ENCODE data around the gene GSG1. TPM values are rescaled to one million over a fixed set of nuclear protein-coding genes. Genes with fewer than 3 reads are reported as not detected.
A peak's percentile ranks its signal among the peaks of the same experiment; 100 is the strongest.

GSG1 gene
- total RNA-seq (2014; rRNA removed; shearing (Covaris generic)): 0.15 TPM in 1 of 2 replicates, not detected in the other

DNA sequence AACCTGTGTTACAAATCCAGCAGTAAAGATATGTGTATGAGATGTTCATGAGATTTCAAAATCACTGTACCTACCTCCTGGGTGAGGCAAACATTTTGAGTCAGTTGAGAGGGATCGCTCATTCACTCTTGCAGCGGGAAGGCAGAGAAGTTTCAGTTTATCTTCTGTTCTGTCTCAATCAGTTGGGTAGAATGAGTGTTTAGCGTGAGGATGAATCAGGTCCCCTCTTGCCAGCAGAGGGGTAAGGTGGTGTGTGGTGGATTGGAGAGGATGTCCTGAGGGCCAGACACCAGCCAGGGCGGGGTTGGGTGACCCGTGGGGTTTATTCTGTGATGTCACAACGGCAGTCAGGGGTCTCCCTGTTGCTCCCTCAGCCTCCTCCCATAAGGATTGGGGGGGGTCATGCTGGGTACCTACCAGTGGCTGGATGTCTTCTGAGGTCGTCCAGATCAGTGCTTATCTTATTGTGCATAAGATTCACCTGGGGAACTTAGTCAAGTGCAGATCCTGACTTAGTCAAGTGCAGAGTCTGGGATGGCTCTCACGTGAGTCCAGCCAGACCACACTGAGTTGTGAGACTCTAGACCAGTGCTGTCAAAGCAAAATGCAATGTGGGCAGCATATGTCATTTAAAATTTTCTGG lies at the start of gene GSG1:
GSG1 (minus strand) TSS at position 277 of the 643 bp plus-strand sequence; CDS start at position 122, 155 bp downstream.
- no peak for DNase-seq (ENCODE audit: low spot score)

DNA sequence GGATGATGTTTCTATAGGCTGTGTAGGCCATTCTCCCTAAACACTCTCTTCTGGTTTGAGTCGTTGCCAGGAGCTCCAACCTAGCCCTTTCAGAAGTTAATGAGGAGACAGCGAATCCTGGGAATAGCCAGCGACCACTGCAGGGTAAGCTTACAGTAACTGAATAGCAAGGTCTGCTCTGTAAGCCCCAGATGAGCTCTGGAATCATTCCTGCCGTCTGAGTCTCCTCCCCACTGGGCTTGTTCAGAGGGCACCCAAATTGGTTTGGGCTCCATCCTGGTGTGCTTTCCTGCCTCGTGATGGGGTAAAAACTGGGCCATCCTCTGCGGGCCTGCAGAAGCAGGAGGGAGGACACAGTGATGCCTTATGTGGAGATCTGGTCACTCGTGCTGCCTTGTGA lies 49.7 kb upstream of the GSG1 start:
- DNase-seq (ENCODE audit: low spot score): no peak

DNA sequence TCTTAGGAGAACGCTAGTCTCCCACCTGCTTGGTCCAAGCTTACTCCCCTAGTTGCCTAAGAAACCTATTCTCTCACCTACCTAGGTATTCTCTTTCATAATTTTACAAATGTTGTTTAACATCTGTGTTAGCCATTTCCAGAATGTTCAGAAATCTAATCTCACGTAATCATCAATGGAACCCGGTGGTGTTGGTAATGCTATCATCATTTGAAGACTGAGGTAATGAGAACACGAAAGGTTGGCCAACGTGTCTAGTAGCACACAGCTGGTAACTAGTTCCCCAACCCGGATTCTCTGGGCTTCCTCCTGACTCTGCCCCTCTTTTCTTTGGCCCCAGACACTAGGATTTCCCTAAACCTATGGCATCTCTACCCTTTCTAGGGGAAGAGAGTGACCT lies 49.3 kb upstream of the GSG1 start:
- DNase-seq (ENCODE audit: low spot score): no peak

DNA sequence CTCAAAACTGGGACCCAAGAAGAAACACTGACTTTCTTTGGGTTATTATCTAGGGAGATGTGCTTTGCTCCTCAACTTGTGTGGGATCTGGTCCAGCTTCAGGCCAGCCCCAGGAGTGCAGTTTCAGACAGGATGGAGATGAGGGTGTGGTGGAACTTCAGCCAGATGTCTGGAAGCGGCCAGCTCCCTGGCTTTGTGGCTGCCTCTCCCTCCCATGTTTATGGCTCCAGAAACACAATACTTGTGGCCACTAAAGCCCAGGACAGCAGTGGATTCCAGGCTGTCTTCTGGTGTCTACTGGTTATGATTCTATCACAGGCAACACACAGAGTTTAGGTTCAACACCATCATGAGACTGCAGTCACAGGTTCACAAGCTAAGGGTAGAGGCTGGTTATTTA lies 48.8 kb upstream of the GSG1 start:
- no peak for DNase-seq (ENCODE audit: low spot score)

DNA sequence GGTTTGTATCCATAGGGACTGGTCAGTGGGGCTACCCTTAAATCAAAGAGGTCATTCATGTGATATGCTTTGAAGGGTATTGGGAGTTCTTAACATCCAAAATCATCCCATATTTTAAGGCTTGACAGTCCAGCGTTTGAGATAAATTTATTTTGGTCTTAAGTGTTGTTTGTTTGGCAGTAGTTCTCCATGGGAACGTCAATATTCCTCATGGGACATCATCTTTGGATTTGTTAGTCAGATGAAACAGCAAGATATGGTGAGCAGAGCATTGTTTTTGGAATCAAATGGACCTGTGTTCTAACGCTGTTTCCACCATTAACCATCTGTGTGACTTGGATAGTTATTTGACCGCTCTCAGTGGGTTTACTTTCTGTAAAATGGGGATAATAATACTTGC lies 45.9 kb upstream of the GSG1 start:
- DNase-seq (ENCODE audit: low spot score): no peak

DNA sequence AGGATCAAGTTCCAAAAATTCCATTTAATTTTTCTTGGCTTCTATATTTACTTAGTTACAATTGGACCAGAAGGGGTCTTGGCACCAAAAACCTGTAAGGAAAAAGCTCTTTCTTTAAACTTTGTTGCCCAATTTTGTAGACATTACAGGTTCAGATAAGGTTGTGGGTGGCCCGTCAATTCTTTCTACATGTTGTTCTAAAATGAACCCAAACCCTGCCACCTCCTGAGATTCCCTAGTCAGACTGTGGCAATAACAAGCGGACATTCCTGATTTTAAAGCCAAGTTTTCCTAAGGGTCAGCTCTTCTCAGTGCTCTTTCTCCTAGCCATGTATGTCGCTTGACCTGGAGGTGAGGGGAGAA lies 45.0 kb upstream of the GSG1 start:
- no peak for DNase-seq (ENCODE audit: low spot score)

DNA sequence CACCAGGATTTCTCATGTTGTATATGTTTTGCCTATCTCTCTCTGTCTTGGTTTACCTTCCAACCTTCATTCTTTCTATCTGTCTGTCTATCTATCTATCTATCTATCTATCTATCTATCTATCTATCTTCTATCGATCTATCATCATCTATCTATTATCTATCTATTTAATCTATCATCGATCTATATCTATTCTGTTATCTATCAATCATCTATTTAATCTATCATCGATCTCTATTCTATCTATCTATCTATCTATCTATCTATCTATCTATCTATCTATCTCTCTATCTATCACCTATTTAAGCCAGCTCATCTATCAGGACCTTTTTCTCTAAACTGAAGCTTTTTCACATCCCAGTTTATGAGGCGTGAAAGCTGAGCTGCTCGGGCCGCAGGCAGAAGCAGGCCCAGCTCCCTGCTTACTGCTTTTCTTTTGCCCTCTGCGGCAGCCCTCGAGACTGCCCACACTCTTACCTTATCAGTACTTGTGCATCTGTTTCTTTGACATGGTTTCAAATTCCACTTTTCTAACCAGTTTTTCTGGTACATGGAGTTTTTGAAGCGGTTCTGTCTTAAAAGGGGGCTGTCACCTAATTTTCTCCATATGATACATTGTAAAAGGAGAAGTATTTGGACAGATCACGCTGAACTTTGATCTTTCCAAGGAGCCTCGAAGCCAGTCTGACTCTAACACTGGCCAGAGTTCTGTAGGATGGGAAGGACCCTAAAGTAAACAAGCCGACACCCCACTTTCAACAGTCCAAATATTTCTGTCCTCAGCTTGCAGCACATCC lies 44.4 kb upstream of the GSG1 start:
- DNase-seq (ENCODE audit: low spot score): no peak

DNA sequence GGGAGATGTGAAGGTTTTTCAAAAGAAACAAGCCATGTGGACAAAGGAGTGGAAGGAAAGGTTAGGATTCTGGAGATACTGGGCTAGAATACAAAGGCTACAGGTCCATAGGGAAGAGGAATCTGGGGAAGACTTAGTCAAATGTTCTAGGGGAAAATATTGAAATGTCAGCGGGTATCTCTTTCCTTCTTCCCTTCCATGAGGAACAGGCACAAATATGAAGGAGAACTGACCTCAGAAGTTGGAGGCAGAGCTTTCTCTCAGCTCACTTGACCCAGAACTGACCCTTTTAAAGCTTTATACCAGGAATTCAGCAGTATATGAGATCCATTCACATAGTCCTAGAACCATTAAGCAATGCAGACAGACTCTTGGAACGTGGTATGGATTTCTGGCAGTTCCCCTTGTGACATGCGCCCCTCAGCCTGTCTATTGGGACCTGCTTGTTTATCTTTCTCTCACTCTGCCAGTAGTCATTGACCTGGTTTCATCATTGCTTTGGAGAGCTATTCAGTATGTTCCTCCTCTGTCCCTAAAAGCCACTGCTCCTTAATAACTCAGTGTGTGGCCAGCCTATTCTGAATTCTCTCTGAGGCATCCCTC lies 43.0 kb upstream of the GSG1 start:
- no peak for DNase-seq (ENCODE audit: low spot score)

DNA sequence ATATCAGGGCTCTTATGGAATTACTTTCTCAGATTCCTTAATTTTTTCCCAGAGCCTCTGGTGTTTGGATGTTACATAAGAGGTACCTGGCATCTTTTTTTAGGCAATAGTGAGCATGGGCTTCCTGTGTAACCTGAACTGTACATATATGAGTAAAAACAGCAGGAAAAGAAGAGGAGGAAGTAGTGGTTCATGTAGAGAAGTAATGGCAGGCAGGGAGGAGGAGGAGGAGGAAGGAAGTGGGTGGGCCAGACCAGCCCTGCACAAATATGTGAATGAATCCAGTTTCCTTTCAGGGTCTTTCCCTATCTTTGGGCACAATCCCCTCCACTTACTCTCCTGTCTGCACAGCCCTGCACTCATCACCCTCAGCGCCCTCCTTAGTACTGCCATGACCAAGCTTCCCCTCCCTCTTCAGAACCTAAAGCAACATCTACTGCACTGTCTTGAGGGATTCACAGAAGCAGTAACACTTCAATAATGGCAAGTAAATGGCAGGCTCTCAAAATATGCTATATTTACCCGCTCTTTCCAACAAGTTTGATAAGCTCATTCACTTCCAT lies 40.9 kb upstream of the GSG1 start:
- DNase-seq (ENCODE audit: low spot score): no peak

DNA sequence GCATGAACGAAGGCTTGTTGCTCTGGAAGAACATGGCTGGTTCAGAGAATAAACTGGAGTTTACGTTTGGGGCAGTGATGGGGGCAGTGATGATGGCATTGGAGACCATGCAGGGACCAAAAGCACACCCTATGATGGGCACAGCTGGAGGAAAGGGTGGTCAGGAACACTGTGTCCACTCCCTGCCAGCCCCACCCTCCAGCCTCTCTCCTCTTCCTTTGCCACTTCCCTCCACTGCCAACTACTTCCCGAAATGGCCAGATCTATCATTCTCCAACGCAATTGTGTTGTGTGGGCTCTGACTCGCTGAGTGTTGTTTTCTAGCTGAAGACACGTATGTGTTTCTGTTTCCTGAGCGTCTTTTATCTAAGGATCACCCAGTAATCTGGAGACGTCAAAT lies 39.3 kb upstream of the GSG1 start:
- DNase-seq (ENCODE audit: low spot score): no peak

DNA sequence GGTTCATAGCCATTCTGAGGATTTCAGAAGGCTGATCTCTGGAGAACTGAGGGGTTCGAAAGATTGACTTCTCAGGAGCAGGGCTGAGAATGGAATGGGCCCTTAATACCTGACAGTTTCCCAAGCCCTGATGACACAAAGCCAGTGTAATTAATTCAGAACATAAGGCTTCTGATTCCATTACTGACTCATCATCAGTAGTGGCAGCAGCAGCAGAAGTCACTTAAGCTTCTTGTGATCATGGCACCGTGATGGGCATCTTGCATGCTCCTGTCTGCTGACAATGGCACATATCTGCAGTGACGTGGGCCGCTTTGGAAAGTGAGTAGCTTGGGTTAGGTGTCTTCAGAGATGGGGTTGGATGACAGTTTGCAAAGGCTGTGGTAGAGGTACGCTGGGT lies 38.2 kb upstream of the GSG1 start:
- DNase-seq (ENCODE audit: low spot score): no peak

DNA sequence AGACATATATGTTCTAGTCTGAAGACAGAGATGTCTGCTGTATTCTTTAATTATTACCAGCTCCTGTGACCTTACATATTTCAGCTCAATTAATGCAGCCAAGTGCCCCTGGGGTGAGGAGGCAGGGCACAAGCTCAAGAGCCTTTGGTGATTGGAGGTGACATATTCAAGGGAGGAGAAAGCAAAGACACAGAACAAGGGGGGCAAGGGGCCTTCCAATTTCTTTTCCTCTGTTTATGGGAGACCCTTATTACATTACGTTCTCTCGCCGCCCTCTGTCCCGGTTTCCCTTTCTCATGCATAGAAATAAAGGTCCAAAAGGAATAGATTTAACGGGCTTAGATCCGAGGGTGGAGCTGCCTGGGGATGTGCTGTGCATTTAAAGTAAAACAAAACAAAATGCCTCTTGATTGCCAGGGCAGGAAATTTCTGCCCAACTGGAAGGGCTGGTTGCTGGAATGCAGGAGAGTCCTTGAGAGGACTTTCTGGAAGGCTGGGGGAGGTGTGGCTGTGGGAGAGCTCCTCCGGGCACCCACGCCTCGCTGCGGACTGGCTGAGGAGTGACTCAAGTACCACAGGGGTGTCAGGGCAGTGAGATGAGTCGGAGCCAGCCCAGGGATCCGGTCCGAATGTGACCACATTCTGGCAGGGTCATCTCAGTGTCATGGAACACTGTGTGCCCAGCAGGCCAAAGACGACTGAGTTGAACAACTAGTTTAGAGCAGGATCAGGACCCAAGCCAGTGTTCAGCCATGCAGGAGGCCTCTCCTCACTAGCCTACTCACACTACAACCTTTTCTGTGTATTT lies 32.1 kb upstream of the GSG1 start:
- DNase-seq (ENCODE audit: low spot score): peak; percentile 73

DNA sequence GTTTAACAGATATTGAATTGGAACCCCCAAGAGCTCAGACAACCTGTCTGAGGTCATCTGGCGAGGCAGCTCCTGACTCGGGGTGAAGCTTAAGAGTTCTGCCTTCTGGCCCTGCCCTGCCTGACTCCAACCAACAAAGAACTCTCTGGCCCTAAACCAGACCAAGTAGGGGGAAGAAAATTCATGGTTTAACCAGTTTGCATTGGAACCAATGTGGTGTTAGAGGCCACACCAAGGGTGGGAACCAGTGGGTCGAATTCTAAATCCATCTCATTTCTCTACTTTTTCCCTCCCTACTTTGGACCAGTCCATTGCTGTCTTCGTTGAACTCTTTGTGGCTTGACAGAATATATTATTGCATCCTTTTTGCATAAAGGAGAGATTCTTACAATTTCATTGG lies 30.4 kb upstream of the GSG1 start:
- no peak for DNase-seq (ENCODE audit: low spot score)

DNA sequence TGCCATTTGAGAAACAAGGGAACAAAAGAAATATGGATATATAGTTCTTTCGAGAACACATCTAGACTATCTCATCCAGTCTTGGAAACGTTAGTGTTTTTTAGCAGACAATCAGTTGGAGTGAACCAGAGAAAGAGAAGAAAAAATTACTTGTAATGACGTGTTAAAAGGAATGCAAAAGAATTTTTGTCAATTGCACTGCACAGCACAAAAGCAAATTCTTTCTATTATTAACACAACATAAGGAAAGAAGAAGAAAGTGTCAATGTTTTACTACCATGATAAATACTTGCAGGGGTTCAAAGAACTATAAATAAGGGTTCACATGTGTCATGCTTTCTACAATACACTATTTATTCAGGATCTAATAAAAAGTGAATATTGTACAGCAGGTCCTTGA lies 27.5 kb upstream of the GSG1 start:
- DNase-seq (ENCODE audit: low spot score): no peak

DNA sequence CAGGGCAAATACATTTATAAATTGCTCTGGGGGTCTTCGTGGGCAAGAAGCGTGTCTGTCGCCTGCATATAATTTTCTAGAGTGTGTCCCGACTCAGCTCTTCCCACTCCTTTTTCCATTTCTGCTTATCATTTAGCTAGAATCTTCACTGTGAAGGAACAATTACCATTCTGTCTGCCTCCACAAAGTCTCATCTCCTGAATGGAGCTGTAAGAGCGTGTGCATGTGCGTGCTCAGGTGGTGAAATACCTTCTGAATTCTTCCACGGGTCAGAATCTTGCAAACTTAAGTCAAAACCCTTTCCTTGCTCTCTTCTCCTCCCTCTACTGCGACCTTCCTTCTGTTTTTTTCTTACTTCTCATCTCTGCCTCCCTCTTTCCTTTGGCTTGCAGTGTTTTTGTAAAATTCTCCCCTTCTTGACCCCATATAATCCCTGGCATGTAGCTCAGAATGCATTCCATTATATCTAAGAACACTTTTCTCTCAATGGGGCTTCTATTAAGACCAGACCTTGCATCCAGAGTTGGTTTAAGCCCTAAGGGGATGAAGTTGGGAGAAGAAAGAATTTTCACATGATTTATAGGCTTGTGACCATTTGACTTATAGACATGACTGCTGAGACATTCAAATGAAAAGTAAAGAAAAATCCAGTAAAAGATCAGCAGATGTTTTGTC lies 25.0 kb upstream of the GSG1 start:
- no peak for DNase-seq (ENCODE audit: low spot score)

DNA sequence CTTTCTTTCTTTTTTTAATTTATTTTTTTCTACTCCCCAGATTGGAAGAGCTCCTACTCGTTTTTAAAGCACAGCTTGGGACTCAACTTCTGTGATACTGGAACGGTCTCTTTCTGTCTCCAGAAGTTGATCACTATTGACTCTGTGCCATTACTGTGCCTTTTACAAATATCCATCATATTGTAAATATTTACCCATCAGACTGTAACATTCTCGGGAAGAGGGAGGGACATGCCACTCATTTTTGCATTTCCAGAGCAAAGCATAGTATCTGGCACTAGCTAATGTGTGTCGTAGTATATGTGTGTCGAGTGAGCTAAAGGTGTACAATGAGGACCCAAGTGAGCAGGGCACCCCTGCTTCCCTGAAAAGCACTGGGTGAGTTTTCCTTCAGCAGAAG lies 24.0 kb upstream of the GSG1 start:
- DNase-seq (ENCODE audit: low spot score): no peak

DNA sequence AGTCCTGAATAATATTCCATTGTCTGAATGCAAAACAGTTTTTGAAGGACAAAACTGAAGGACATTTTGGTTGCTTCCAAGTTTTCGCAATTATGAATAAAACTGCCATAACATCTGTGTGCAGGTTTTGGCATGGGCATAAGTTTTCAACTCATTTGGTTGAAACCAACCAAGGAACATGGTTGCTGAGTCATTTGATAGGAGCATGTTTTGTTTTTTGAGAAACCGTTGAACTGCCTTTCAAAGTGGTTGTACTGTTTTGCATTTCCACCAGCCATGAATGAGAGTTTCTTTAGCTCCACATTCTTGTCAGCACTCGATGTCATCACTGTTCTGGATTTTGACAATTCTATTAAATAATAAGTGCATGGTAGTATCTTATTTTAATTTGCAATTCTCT lies 23.0 kb upstream of the GSG1 start:
- DNase-seq (ENCODE audit: low spot score): no peak

DNA sequence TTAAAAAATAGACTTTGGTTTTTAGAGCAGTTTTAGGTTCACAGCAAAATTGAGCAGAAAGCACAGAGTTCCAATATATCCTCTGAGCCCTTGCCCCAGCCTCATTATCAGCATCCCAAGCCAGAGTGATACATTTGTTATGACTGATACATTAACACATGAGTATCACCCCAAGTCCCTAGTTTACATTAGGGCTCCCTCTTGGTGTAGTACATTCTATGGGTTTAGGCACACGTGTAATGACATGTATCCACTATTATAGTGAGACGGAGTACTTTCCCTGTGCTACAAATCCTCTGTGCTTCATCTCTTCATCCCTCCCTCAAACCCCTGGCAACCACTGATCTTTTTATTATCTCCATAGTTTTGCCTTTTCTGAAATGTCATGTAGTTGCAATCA lies 22.5 kb upstream of the GSG1 start:
- DNase-seq (ENCODE audit: low spot score): no peak

DNA sequence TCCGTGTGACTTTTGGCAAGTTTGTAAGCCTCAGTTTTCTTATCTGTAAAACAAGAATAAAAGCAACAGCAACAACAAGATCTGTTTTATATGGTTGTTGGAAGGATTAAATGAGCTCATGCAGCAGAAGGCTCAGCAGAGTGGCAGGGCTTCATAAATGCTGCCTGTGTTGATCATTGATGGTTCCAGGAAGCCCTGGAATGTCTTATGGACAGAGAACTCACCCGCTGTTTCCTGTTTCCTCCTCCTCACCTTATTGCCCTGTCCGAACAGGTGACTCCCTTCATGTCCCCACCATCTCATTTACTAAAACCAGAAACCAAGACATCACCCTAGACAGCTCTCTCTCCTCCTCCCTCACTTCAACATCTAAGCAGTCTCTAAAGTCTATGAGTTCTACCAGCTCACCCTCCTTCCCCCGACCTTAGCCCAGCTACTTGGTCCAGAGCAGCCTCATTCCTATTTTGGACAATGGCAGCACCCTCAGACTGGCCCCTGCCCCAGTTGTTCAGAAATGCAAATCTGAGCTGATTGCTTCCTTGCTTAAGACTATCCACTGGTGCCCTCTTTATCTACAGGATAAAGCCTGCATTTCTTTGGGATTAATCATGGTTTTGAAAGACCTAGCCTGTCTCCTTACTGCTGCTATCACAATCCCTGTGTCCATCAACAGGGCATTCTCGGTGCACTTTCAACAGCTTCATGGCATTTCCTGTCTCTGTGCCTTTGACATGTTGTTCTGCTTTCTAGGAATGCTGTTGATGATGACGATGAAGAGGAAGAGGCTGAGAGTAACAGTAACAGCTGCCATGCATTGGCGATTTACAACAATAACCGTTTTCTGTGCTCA lies 21.4 kb upstream of the GSG1 start:
- DNase-seq (ENCODE audit: low spot score): no peak

DNA sequence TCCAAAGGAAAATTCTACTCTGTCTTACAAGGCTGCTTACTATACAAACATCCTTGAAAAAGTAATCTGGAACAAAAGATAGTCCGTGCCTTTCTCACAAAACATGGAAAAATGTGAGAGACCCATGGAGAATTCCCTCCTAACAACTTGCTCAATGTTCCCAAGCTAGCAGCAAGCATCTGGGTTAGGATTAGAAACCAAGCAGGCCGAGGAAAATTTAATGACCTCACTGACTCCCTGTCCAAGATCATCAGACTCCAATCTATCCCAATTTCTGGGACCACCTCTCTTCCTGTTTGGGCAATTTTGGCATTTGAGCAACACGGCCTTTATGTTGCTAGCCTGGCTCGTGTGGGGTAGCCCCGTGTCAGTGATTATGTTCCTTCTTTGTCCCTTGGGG lies 18.1 kb upstream of the GSG1 start:
- DNase-seq (ENCODE audit: low spot score): no peak

DNA sequence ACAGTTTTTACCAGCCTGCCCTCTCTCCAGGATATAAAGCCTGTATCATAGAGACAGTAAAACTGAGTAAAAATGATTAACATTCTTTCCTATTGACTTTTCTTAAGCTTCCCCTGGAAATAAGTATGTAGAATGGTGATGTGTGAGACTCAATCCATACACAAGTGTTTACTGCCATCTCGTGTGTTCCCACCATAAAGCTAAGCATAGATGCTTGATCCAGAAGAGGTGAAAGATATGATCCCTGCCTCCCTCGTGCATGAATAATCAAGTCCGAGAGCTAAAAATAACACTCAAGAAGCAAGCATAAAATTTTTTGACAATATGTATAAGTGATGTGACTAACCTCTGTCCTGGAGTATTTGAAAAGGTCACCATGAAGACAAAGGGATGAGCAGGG lies 16.9 kb upstream of the GSG1 start:
- no peak for DNase-seq (ENCODE audit: low spot score)

Measured in H4 (cell line).